A673 (cell line): ENCODE measurements around the gene LSR.

Experiments used
- EZH2 ChIP-seq: fragments of 200-600 bp; sonication (generic); IDR thresholded peaks from 2 replicates; pipeline ENCODE4 v1.6.1; 2017; ENCODE audit warnings: borderline replicate concordance, low read depth, mild to moderate bottlenecking, mixed read lengths, antibody characterized with exemption, low read length; ENCODE audit not compliant: poor library complexity, severe bottlenecking
- TF ChIP-seq, protein P1 (sequence below): fragments of 300-800, 200-600 bp; sonication (generic); conservative IDR thresholded peaks from 2 replicates; pipeline ENCODE4 v1.5.1; 2017; ENCODE audit warnings: low read depth, mild to moderate bottlenecking, antibody characterized with exemption, low read length, moderate library complexity, mixed read lengths

DNA sequence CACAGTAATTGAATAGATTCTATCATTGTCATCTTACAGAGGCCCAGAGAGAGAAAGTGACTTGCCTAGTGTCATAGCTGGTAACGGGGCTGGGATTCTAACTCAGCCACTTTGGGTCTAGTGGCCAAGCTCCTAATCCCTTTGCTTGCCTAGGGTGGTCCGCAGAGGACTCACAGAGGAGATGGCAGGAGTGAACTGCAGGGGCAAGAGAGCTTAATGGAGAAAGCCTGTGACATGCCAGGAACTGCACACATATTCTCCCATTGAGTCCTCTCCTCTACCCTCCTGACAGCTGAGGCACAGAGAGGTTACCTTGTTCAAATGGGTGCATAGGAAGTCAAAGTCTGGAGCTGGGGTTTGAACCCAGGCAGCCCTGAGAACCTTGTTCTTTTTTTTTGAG, 2.7 kb downstream of the LSR start:
- TF ChIP-seq, protein P1, sequence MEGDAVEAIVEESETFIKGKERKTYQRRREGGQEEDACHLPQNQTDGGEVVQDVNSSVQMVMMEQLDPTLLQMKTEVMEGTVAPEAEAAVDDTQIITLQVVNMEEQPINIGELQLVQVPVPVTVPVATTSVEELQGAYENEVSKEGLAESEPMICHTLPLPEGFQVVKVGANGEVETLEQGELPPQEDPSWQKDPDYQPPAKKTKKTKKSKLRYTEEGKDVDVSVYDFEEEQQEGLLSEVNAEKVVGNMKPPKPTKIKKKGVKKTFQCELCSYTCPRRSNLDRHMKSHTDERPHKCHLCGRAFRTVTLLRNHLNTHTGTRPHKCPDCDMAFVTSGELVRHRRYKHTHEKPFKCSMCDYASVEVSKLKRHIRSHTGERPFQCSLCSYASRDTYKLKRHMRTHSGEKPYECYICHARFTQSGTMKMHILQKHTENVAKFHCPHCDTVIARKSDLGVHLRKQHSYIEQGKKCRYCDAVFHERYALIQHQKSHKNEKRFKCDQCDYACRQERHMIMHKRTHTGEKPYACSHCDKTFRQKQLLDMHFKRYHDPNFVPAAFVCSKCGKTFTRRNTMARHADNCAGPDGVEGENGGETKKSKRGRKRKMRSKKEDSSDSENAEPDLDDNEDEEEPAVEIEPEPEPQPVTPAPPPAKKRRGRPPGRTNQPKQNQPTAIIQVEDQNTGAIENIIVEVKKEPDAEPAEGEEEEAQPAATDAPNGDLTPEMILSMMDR = no peak
- no peak for TF ChIP-seq EZH2
